HK-2 (cell line): ENCODE data around the gene CCDC51.
A peak's percentile ranks its signal among the peaks of the same experiment; 100 is the strongest.
"Not testable (repeated sequence)": the region's sequence is repeated elsewhere in the genome, so short reads cannot be mapped to it uniquely, and the experiment has no call there.

Source experiments
- DNase-seq: peaks from one replicate; pipeline ENCODE4 v3.0.0-alpha.2; 2018; ENCODE audit not compliant: unreplicated experiment

CCDC51 gene

GRCh38 chr3:48466386-48467109, 26.6 kb upstream of the CCDC51 start:
- no peak for DNase-seq

DNA sequence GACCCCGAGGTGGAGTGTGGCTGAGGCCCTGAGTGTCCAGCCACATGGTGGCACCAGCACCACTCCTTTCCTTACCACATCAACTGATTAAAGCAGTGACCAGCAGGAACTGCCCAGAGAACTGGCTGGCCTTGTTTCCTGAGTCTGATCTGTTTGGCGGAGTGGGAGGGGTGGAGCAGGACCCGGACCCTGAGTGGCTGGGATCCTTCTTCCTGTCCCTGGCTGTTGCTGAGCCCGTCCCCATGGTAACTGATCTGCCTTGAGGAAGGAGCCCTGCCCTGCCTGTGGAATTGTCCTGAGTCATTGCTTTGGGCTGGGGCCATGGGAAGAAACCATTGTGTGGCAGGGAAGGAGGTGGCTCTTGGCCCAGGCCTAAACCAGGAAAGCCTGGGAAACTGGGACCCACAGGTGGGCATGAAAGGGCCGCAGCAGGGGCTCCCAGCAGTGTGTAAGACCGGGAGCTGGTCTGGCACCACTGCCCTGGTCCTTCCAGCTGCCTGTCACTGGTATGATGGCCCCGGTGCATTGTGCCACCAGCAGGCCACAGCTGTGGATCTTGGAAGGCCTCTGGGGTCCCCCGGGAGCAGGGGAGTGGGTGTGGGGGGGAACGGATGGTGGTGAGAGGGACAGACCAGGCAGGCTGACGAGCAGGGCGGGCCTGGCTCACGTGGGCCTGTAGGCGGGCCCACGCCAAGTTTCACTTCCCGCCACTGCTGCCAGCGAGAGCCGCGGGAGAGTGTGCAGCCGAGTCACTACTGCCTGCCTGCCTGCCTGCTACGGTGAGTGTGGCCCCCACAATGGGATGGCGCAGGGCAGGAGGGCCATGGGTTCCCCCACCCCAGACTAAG, 25.8 kb upstream of the CCDC51 start:
- DNase-seq: peak; percentile 94

DNA sequence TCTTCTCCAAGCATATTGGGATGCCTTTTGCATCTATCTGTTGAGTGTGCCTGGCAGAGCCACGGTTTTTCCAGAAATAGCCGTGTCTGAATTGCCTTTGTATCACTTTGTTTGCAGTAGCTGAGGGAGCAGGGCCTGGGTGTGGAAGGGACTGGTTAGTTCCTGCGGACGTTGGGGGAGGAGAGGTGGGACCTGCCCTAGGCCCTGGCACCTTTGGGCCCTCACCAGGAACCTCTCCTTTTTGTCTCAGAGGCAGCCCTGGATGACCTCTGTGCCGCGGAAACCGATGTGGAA, 25.3 kb upstream of the CCDC51 start:
- DNase-seq: no peak

GRCh38 chr3:48464713-48465221, 24.8 kb upstream of the CCDC51 start:
- no peak for DNase-seq

GRCh38 chr3:48463703-48464102, 23.8 kb upstream of the CCDC51 start:
- no peak for DNase-seq

DNA sequence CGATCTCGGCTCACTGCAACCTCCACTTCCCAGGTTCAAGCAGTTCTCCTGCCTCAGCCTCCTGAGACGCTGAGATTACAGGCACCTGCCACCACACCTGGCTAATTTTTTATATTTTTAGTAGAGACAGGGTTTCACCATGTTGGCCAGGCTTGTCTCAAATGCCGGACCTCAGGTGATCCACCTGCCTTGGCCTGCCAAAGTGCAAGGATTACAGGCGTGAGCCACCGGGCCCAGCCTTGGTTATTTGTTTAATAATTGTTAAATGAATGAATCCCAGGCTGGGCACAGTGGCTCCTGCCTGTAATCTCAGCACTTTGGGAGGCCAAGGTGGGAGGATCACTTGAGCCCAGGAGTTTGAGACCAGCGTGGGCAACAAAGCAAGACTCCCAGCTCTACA, 21.8 kb upstream of the CCDC51 start:
- DNase-seq: not testable (repeated sequence)

DNA sequence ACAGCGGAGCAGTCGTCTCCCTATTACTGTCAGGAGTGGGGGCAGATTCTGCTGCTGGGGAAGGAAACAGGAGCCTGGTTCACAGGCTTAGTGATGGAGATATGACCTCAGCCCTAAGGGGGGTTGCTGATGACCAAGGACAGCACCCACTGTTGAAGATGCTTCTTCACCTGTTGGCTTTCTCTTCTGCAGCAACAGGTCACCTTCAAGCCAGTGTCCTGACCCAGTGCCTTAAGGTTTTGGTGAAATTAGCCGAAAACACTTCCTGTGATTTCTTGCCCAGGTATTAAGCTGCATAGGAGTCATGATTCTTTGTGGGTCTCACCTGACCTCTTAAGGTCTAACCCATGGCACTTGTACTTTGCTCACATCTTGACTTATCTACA, 20.6 kb upstream of the CCDC51 start:
- no peak for DNase-seq

DNA sequence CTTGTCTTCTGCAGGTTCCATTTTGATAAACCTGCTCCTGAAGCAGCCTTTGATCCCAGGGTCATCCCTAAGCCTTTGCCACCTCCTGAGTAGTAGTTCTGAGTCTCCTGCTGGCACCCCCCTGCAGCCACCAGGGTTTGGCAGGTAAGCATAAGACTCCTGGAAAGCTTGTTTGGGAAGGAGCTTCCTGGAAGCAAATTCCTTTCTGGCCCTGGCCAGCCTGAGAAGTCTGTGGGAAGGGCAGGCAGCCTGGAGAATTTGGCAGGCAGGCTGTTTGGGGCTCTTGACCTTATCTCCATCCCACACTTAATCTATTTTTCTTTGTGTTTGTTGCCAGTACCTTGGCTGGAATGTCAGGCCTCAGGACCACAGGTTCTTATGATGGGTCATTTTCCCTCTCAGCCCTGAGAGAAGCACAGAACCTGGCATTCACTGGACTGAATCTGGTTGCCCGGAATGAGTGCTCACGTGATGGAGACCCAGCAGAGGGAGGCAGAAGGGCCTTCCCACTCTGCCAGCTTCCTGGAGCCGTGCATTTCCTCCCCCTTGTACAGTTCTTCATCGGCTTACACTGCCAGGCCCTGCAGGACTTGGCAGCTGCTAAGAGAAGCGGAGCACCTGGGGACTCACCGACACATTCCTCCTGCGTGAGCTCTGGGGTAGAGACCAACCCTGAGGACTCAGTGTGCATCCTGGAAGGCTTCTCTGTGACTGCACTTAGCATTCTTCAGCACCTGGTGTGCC, 20.0 kb upstream of the CCDC51 start:
- no peak for DNase-seq

GRCh38 chr3:48459331-48459730, 19.4 kb upstream of the CCDC51 start:
- DNase-seq: no peak

DNA sequence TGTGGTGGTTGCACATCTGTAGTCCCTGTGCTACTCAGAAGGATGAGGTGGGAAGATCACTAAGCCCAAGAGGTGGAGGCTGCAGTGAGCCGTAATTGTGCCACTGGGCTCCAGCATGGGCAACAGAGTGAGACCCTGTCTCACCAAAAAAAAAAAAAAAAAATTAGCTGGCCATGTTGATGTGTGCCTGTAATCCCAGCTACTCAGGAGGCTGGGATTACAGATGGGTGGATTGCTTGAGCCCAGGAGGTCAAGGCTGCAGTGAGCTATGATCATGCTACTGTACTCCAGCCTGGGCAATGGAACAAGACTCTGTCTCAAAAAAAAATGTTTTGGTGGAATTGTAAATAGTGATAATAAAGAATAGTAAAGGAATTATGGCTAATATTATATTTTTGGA, 16.5 kb upstream of the CCDC51 start:
- DNase-seq: no peak

DNA sequence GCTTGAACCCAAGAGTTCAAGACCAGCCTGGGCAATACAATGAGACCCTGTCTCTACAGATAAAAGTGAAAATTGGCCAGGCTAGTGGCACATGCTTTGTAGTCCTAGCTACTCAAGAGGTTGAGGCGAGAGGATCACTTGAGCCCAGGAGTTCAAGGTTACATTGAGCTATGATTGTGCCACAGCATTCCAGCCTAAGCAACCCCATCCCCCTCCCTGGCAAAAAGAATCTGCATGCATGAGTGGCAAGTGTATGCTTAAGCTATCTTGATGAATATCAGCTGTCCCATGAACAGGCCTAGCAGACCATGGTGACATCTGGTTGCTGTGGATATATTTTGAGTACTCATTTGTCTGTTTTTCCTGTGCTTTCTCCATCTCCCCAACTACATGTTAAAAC, 11.4 kb upstream of the CCDC51 start:
- DNase-seq: no peak

- DNase-seq: peak; percentile 85
Measured at GRCh38 chr3:48446425-48447193, 6.7 kb upstream of the CCDC51 start, which contains the start of gene ATRIP. ATRIP (plus strand) TSS chr3:48446737; CDS start chr3:48446846, 109 bp downstream.

GRCh38 chr3:48446043-48446424, 6.1 kb upstream of the CCDC51 start:
- DNase-seq: no peak

- no peak for DNase-seq
Measured at GRCh38 chr3:48445277-48445882, 5.5 kb upstream of the CCDC51 start.

DNA sequence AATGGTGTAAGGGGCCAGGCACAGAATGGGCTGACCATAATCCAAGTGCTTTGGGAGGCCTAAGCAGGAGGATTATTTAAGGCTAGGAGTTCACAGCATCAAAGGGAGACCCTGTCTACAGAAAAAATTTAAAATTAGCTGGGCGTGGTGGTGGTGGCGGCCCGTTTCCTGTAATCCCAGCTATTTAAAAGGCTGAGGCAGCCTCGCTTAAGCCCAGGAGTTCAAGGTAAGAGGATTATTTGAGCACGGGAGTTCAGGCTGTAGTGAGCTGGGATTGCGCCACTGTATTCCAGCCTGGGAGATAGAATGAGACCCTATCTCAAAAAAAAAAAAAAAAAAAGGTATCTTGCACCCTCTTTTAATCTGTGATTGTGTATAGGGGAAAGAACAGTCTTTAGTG, 2.0 kb upstream of the CCDC51 start:
- no peak for DNase-seq

DNA sequence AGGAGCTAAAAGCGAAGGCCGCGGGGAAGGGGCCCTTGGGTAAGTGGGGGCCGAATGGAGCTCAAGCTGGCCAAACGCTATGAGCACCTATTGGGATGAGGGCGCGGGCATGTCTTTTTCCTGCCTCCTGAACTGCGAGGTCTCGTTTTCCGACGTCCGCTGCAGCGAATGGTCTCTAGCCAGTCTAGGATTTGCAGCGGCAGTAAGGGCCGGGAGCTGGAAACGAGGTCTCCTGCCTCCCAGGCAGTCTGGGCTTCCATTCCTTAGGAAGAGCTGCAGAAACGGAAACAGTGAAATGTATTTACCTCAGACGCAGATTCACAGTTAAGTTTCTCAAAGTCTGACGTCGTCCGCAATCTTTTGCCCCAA, 655 bp upstream of the CCDC51 start:
- no peak for DNase-seq

- DNase-seq: no peak
Measured at GRCh38 chr3:48437812-48438211, 2.1 kb downstream of the CCDC51 start.

GRCh38 chr3:48436855-48437254, 3.1 kb downstream of the CCDC51 start:
- no peak for DNase-seq

GRCh38 chr3:48436477-48436787, 3.5 kb downstream of the CCDC51 start:
- no peak for DNase-seq

DNA sequence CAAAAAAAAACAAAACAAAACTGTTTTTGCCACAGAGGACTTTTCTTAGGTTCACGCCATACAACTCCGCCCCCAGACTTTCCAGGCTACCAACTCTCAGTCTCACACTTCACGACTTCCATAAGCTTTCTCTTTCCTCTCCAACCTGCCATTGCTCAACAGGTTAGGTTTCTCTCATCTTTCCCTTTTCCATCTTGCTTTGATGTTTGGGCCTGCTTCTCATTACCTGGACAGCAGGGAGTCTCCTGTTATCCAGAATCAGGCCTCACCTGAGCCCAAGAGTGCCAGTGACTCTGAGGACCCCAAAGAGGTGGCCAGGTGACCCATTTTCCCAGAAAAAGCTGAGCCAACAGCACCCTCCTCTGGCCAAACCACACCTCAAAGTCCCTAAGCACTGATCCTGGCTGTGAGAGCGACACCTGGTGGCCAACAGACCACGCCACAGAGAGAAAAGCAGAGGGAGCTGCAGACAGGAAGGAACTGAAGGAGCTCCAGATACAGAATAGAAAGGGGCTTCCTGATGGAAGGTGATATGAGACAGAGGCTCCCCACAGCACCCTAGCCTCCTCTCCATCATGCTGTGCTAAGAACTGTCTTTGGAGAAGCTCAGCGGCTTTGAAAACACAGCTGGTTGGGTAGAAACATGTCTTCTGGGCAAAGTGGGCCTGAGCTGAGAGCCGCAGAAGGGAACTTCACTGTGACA, 4.0 kb downstream of the CCDC51 start:
- DNase-seq: peak; percentile 80

GRCh38 chr3:48435223-48435595, 4.7 kb downstream of the CCDC51 start:
- DNase-seq: no peak
